ENCODE measurements around the gene S100A10. TPM values are rescaled to one million over a fixed set of nuclear protein-coding genes. Genes with fewer than 3 reads are reported as not detected.

Gene S100A10
- total RNA-seq, 4 donors from 2014 or later, result 74.8 to 153 (median 102) TPM

- TF ChIP-seq POLR2A (IDR thresholded peaks at IDR 0.05), result no peak
- intact Hi-C loops (cut with DNase I; ENCODE audit: low total_unique reads), result no loop called here
- H3K4me3 ChIP-seq (ENCODE audit: low read depth, poor library complexity, severe bottlenecking), result no peak overlapping the region
- DNase-seq (ENCODE audit: low spot score in 2 of 2), result peak in 1 of 2 donors; percentile 29
- 82 to 91% methylated on average over 7 of the region's 7 CpGs for WGBS, 2 donors
Observed at GRCh38 chr1:152021569-152021968, 27.9 kb upstream of the S100A10 start.

DNA sequence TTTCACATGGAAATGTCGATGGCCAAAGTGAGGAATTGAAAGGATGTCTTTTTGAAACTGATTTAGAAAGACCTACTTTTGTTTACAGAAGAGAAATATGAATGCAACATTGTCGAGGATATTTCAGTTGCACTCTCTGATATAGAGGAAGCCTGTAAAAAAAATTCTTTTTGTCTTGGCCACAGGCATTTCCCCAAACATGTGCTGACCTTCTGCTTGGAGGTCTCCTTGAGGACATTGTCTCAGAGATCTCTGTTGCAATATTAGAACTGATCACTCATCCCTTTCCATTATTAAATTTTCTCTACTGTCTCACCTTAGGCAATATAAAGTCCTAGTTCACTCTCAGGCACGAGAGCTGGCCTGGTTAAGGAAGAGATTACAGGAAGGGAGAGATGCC, 27.2 kb upstream of the S100A10 start:
- TF ChIP-seq POLR2A (IDR thresholded peaks at IDR 0.05), result no peak
- TF ChIP-seq, protein P1, sequence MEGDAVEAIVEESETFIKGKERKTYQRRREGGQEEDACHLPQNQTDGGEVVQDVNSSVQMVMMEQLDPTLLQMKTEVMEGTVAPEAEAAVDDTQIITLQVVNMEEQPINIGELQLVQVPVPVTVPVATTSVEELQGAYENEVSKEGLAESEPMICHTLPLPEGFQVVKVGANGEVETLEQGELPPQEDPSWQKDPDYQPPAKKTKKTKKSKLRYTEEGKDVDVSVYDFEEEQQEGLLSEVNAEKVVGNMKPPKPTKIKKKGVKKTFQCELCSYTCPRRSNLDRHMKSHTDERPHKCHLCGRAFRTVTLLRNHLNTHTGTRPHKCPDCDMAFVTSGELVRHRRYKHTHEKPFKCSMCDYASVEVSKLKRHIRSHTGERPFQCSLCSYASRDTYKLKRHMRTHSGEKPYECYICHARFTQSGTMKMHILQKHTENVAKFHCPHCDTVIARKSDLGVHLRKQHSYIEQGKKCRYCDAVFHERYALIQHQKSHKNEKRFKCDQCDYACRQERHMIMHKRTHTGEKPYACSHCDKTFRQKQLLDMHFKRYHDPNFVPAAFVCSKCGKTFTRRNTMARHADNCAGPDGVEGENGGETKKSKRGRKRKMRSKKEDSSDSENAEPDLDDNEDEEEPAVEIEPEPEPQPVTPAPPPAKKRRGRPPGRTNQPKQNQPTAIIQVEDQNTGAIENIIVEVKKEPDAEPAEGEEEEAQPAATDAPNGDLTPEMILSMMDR (IDR thresholded peaks at IDR 0.05), result no peak
- DNase-seq (ENCODE audit: low spot score in 2 of 2), result no peak
- no peak overlapping the region for H3K4me3 ChIP-seq (ENCODE audit: low read depth, poor library complexity, severe bottlenecking)
- WGBS, 2 donors, result 66 to 69% methylated on average over 3 of the region's 3 CpGs
- intact Hi-C loops (cut with DNase I; ENCODE audit: low total_unique reads), result no loop called here

DNA sequence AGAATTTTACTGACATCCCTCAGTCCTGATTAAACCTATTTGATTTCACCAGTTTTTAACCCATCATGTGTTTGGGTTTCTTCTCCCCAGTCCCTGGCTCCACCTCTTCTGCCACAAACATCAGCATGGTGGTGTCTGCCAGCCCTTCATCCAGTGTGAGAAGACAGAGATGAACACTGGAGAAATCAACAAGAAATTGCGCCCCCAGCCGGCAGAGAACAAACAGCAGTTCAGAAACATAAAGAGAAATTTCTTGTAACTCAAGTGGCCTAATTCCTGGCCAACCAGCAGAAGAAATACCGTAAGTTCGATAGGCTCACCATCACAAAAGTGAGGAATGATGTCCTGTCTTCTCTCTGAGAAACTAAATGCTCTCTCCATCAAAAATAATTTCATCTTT, 24.9 kb upstream of the S100A10 start:
- no peak for DNase-seq (ENCODE audit: low spot score in 2 of 2)
- TF ChIP-seq, protein P1 (IDR thresholded peaks at IDR 0.05), result no peak
- no peak for TF ChIP-seq POLR2A (IDR thresholded peaks at IDR 0.05)
- H3K4me3 ChIP-seq (ENCODE audit: low read depth, poor library complexity, severe bottlenecking), result no peak overlapping the region
- intact Hi-C loops (cut with DNase I; ENCODE audit: low total_unique reads), result no loop called here
- WGBS, 2 donors, result 60 to 71% methylated on average over 4 of the region's 4 CpGs

DNA sequence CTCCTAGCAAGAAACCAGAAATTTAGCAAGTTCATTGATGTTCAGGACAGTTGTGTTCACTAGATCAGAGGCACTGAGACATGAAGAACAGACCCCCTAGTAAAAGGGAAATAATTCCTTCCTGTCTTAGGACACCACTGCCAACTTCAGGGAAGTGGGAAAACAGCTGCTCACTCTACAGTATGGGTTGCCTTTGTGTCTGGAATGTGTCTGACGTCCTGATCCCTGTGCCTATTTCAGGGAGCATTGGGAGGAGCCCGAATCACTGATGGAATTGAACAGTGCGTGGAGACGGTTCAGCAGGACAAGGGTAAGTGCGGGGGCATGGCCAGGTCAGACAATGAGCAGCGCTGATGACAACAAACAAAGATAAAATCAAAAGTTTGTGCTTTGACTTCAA, 22.1 kb upstream of the S100A10 start:
- intact Hi-C loops (cut with DNase I; ENCODE audit: low total_unique reads), result loop anchor here (1.0 kb wide), 1 partner anchor 48 kb away; no protein-coding TSS in a partner anchor
- 62 to 66% methylated on average over 6 of the region's 6 CpGs for WGBS, 2 donors
- no peak for TF ChIP-seq POLR2A (IDR thresholded peaks at IDR 0.05)
- TF ChIP-seq, protein P1 (IDR thresholded peaks at IDR 0.05), result no peak
- peak in 1 of 2 donors; percentile 28 for DNase-seq (ENCODE audit: low spot score in 2 of 2)
- H3K4me3 ChIP-seq (ENCODE audit: low read depth, poor library complexity, severe bottlenecking), result no peak overlapping the region

DNA sequence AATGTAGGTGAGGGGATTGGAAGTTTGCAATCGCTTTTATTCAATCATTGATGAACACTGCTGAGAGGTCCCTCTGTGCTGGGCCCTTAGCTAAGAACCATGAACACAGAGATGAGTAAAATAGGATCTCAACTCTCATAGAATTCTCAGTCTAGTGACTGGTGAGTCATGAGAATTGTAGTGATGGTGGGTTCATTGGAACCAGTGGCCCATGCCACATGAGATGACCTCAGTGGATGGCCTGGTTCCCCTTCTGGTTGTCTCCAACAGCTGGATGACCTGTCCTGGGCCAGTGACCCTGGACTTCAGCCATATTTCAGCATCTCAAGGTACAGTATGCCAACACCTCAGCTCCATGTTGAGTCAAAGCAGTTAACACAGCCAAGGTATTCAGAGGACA, 21.3 kb upstream of the S100A10 start:
- DNase-seq (ENCODE audit: low spot score in 2 of 2), result no peak
- TF ChIP-seq, protein P1 (IDR thresholded peaks at IDR 0.05), result no peak
- no peak for TF ChIP-seq POLR2A (IDR thresholded peaks at IDR 0.05)
- H3K4me3 ChIP-seq (ENCODE audit: low read depth, poor library complexity, severe bottlenecking), result no peak overlapping the region
- intact Hi-C loops (cut with DNase I; ENCODE audit: low total_unique reads), result no loop called here
- WGBS, 2 donors, result 82 to 96% methylated on average over 1 of the region's 1 CpG

GRCh38 chr1:152013664-152014237, 20.1 kb upstream of the S100A10 start:
- H3K4me3 ChIP-seq (ENCODE audit: low read depth, poor library complexity, severe bottlenecking), result no peak overlapping the region
- TF ChIP-seq, protein P1 (IDR thresholded peaks at IDR 0.05), result no peak
- no peak for TF ChIP-seq POLR2A (IDR thresholded peaks at IDR 0.05)
- intact Hi-C loops (cut with DNase I; ENCODE audit: low total_unique reads), result no loop called here
- DNase-seq (ENCODE audit: low spot score in 2 of 2), result peak in 1 of 2 donors; percentile 72
- 17 to 20% methylated on average over 3 of the region's 3 CpGs for WGBS, 2 donors

Data from lower leg skin (tissue), 4 donors.